Activated CD8-positive, alpha-beta memory T cell treated with anti-CD3 and anti-CD28 coated beads for 48 hours (primary cell): ENCODE results near the gene RASA2.
"Not testable (repeated sequence)": the region's sequence is repeated elsewhere in the genome, so short reads cannot be mapped to it uniquely, and the experiment has no call there.

Source experiments
- DNase-seq, 3 experiments: peaks; one replicate each; pipeline ENCODE4 v3.0.0-alpha.2; 2020; ENCODE audit warnings: low read depth in 2 of 3, low spot score in 2 of 3

RASA2 gene

GRCh38 chr3:141457624-141458236, 29.1 kb upstream of the RASA2 start:
- no peak for DNase-seq

- no peak for DNase-seq
Measured at GRCh38 chr3:141459008-141459407, 27.8 kb upstream of the RASA2 start.

- peak; percentile 57 to 78 (median 74) for DNase-seq
Measured at GRCh38 chr3:141460097-141460704, 26.6 kb upstream of the RASA2 start.

GRCh38 chr3:141462176-141462859, 24.5 kb upstream of the RASA2 start:
- DNase-seq, result no peak

GRCh38 chr3:141465221-141465620, 21.6 kb upstream of the RASA2 start:
- DNase-seq, result no peak

GRCh38 chr3:141466633-141467169, 20.1 kb upstream of the RASA2 start:
- no peak for DNase-seq

- no peak for DNase-seq
Measured at GRCh38 chr3:141469720-141470119, 17.1 kb upstream of the RASA2 start.

- DNase-seq, result no peak
Measured at GRCh38 chr3:141471160-141471559, 15.7 kb upstream of the RASA2 start.

GRCh38 chr3:141476033-141476432, 10.8 kb upstream of the RASA2 start:
- DNase-seq, result no peak

GRCh38 chr3:141477224-141477623, 9.6 kb upstream of the RASA2 start:
- DNase-seq, result no peak

GRCh38 chr3:141478139-141478538, 8.7 kb upstream of the RASA2 start:
- DNase-seq, result no peak

GRCh38 chr3:141478840-141479239, 8.0 kb upstream of the RASA2 start:
- not testable (repeated sequence) for DNase-seq

GRCh38 chr3:141482245-141482922, 4.4 kb upstream of the RASA2 start:
- DNase-seq, result no peak

GRCh38 chr3:141484701-141485287, 2.0 kb upstream of the RASA2 start:
- no peak for DNase-seq

GRCh38 chr3:141485641-141486495, 959 bp upstream of the RASA2 start:
- DNase-seq, result no peak

- no peak for DNase-seq
Measured at GRCh38 chr3:141486496-141486745, 406 bp upstream of the RASA2 start.

GRCh38 chr3:141487521-141488252, 860 bp downstream of the RASA2 start:
- peak; percentile 58 to 73 (median 71) for DNase-seq

- DNase-seq, result no peak
Measured at GRCh38 chr3:141489203-141489602, 2.4 kb downstream of the RASA2 start.

- no peak for DNase-seq
Measured at GRCh38 chr3:141491081-141491480, 4.3 kb downstream of the RASA2 start.

GRCh38 chr3:141491929-141492328, 5.1 kb downstream of the RASA2 start:
- no peak for DNase-seq
